DMS 273 (cell line): Measurements from ENCODE around the gene HERC6.
"Not testable (repeated sequence)": the region's sequence is repeated elsewhere in the genome, so short reads cannot be mapped to it uniquely, and the experiment has no call there.

ENCODE experiments used
- DNase-seq: peaks from one replicate; lab custom pipeline; 2025; ENCODE audit not compliant: unreplicated experiment; lab: John Stamatoyannopoulos, UW

The HERC6 gene

GRCh38 chr4:88445252-88445651, 66.6 kb downstream of the HERC6 start:
- DNase-seq, result no peak

- no peak for DNase-seq
Observed at GRCh38 chr4:88446124-88446523, 67.5 kb downstream of the HERC6 start.

- DNase-seq, result no peak
Observed at GRCh38 chr4:88447371-88448095, 68.9 kb downstream of the HERC6 start.

GRCh38 chr4:88448211-88448765, 69.6 kb downstream of the HERC6 start:
- not testable (repeated sequence) for DNase-seq

- DNase-seq, result no peak
Observed at GRCh38 chr4:88448889-88449288, 70.2 kb downstream of the HERC6 start.

GRCh38 chr4:88449290-88449689, 70.6 kb downstream of the HERC6 start:
- DNase-seq, result no peak

- DNase-seq, result no peak
Observed at GRCh38 chr4:88451205-88451604, 72.6 kb downstream of the HERC6 start.

- no peak for DNase-seq
Observed at GRCh38 chr4:88452912-88453311, 74.3 kb downstream of the HERC6 start.

GRCh38 chr4:88456670-88457306, 78.1 kb downstream of the HERC6 start, which contains the start of gene HERC5:
HERC5 (plus strand) TSS chr4:88457119; CDS start chr4:88457270, 151 bp downstream.
- peak; percentile 93 for DNase-seq

- DNase-seq, result peak; percentile 76
Observed at GRCh38 chr4:88457307-88458103, 78.9 kb downstream of the HERC6 start.

- no peak for DNase-seq
Observed at GRCh38 chr4:88458104-88458740, 79.6 kb downstream of the HERC6 start.

- DNase-seq, result no peak
Observed at GRCh38 chr4:88465653-88466192, 87.1 kb downstream of the HERC6 start.

- no peak for DNase-seq
Observed at GRCh38 chr4:88467392-88467791, 88.7 kb downstream of the HERC6 start.

GRCh38 chr4:88477229-88477860, 98.7 kb downstream of the HERC6 start:
- no peak for DNase-seq

- no peak for DNase-seq
Observed at GRCh38 chr4:88478247-88478646, 99.6 kb downstream of the HERC6 start.

- no peak for DNase-seq
Observed at GRCh38 chr4:88481537-88481936, 102.9 kb downstream of the HERC6 start.

GRCh38 chr4:88489100-88489761, 110.6 kb downstream of the HERC6 start:
- no peak for DNase-seq
